Amniotic stem cell (primary cell): ENCODE measurements around the gene TRIP13.
"Not testable (repeated sequence)": the region's sequence is repeated elsewhere in the genome, so short reads cannot be mapped to it uniquely, and the experiment has no call there.

Source experiments
- DNase-seq: peaks from one replicate; lab custom pipeline; 2025; lab: John Stamatoyannopoulos, UW

TRIP13 gene, protein sequence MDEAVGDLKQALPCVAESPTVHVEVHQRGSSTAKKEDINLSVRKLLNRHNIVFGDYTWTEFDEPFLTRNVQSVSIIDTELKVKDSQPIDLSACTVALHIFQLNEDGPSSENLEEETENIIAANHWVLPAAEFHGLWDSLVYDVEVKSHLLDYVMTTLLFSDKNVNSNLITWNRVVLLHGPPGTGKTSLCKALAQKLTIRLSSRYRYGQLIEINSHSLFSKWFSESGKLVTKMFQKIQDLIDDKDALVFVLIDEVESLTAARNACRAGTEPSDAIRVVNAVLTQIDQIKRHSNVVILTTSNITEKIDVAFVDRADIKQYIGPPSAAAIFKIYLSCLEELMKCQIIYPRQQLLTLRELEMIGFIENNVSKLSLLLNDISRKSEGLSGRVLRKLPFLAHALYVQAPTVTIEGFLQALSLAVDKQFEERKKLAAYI

GRCh38 chr5:892394-893136, at the start of gene TRIP13, which contains the start of gene BRD9:
TSS of gene TRIP13 (plus strand) at chr5:892884. CDS start at chr5:892999, 115 bp downstream.
TSS of gene BRD9 (minus strand) at chr5:892801. CDS start at chr5:892657, 144 bp downstream.
- peak; percentile 53 for DNase-seq

- not testable (repeated sequence) for DNase-seq
Measured at GRCh38 chr5:843371-843770, 49.3 kb upstream of the TRIP13 start.

DNA sequence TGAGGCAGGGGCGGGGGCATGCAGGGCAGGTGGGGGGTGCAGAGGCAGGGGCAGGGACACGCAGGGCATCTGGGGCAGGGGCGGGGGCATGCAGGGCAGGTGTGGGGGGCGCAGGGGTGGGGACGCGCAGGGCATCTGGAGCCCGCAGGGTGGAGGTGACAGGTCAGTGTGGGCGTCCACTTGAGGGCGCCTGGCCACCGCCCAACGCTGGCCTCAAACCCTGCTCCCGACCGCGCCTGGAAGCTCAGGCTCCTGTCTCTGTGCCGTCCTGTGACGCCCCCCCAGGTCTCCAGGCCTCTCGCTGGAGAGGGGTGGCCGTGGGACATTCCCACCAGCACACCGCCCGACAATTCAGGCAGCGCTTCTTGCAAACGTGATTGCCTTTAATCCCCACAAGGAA, 48.8 kb upstream of the TRIP13 start:
- DNase-seq, result not testable (repeated sequence)

DNA sequence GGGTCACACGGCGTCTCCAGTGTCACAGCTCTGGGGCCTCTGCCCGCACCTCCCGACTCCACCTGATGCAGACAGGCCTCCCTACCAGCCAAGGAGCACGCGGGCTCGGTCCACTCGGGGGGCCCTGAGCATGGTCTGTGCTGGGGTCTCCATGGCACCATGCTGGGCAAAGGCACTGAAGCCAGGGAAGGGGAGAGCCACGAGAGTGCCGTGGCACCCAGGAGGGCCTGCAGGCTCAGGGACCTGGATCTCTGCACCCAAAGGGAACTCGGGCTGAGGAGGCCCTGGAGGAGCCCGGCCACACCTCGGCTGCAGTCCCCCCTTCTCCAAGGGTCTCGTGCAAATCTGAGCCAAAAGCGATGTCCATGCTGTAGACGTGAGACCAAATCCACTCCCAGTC, 48.3 kb upstream of the TRIP13 start:
- not testable (repeated sequence) for DNase-seq

GRCh38 chr5:845031-845675, 47.5 kb upstream of the TRIP13 start:
- DNase-seq, result not testable (repeated sequence)

GRCh38 chr5:845676-846601, 46.7 kb upstream of the TRIP13 start:
- DNase-seq, result not testable (repeated sequence)

DNA sequence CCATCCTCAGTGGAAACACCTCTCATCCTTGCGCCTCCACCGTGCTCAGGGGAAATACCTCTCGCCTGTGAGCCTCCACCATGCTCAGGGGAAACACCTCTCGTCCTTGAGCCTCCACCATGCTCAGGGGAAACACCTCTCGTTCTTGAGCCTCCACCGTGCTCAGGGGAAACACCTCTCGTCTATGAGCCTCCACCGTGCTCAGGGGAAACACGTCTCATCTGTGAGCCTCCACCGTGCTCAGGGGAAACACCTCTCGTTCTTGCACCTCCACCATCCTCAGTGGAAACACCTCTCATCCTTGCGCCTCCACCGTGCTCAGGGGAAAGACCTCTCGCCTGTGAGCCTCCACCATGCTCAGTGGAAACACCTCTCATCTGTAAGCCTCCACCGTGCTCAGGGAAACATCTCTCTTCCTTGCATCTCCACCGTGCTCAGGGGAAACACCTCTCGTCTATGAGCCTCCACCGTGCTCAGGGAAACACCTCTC, 46.0 kb upstream of the TRIP13 start:
- DNase-seq, result not testable (repeated sequence)

DNA sequence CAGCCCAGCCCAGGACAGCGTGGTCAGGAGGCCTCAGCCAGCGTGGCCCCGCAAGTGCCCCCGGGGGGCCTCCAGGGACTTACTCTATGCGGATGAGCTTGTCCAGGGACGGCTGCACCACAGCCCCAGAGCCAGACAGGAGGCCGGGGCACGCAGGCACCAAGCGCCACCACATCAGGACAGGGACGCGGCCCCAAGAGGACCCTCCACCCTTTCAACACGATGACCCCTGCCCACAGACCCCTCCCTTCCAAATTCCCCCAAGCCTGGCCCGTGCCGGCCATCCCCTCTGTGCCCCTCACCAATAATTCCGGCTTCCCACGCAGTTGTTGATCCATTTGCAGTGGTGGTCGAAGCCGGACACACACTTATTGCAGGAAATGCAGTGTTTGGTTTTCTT, 45.5 kb upstream of the TRIP13 start:
- not testable (repeated sequence) for DNase-seq

- DNase-seq, result not testable (repeated sequence)
Measured at GRCh38 chr5:847736-848135, 44.9 kb upstream of the TRIP13 start.

- DNase-seq, result no peak
Measured at GRCh38 chr5:848671-849111, 44.0 kb upstream of the TRIP13 start.

DNA sequence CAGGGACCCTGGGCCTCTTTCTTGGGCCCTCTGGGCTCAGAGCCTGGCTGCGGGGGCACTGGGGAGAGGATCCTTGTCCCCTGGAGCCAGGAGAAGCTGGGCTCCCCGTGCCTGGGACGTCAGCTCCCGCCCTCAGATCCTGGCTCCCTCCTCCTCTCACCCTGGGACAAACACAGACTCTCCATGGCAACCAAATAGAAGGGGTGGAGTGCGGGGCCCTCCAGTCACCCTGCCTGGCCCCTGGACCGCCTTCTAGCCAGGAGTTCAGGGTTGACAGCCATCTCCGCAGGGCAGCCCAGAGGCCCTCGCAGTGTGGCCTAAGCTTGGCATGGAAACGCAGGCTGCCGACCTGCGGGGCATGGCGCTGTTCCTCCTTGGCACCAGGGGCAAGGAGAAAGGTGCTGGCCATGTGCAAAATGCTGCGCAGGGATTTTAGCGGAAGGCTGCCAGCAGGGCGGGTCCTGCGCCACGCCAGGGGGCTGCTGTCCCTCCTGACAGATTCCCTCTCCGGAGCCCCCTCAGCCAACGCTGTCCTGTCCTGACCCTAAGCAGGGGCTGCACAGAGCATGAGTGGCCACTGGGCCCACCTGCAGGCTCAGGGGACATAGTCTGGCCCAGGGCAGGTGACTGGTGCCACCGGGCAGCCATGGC, 42.9 kb upstream of the TRIP13 start:
- DNase-seq, result no peak

GRCh38 chr5:850511-851006, 42.1 kb upstream of the TRIP13 start, which contains the start of gene ZDHHC11:
TSS of gene ZDHHC11 (minus strand) at chr5:850986. CDS start at chr5:850602, 384 bp downstream.
- no peak for DNase-seq

DNA sequence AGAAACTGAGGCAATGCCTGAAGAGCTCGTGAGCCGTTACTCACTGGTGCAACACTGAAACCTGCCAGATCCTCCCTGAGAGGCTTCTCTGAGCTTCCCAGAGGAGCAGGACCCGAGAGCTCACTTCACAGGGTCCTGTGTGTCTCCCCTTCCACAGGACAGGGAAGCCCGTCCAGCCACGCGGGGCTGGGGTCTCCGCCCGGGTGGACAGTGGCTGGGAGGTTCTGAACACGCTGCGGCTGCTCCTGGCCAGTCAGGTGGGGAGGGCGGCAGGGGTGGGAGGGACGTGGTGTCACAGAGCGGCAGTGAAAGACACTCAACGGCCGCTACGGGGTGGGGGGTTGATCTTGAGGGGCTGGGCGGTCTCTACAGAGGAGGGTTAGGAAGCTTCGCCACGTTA, 41.6 kb upstream of the TRIP13 start:
- DNase-seq, result no peak

- no peak for DNase-seq
Measured at GRCh38 chr5:851553-851952, 41.1 kb upstream of the TRIP13 start.

DNA sequence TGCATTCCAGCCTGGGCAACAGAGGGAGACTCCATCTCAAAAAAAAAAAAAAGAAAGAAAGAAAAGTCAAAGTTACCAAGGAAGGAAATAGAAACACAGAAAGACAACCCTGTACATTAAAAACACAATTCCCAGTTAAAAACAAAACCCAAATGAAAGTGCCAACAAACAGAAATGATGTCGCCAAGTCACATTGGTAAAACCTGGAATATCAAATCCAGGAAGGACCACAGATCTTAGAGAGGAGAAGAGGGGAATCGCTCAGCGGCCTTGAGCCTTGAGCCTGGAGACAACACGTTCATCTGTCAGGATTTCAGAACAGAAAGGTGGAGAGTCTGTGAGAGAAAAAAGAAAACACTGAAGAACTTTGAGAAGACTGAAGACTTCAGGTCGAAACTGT, 40.7 kb upstream of the TRIP13 start:
- no peak for DNase-seq

DNA sequence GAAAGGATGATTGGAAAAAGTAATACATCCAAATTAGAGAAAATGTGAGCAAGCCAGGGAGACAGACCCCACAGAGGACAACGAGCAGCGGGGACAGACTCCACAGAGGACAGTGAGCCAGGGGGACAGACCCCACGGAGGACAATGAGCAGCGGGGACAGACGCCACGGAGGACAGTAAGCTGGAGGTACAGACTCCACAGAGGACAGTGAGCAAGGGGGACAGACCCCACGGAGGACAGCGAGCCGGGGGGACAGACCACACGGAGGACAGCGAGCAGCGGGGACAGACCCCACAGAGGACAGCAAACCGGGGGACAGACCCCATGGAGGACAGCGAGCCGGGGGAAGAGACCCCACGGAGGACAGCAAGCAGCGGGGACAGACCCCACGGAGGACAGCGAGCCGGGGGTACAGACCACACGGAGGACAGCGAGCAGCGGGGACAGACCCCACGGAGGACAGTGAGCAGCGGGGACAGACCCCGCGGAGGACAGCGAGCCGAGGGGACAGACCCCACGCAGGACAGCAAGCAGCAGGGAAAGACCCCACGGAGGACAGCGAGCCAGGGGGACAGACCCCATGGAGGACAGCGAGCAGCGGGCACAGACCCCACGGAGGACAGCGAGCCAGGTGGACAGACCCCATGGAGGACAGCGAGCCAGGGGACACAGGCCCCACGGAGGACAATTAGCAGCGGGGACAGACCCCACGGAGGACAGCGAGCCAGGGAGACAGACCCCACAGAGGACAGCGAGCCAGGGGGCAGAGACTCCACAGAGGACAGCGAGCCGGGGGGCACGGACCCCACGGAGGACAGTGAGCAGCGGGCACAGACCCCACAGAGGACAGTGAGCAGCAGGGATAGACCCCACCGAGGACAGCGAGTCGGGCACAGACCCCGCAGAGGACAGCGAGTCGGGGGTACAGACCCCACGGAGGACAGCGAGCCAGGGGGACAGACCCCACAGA, 40.0 kb upstream of the TRIP13 start:
- DNase-seq, result no peak

DNA sequence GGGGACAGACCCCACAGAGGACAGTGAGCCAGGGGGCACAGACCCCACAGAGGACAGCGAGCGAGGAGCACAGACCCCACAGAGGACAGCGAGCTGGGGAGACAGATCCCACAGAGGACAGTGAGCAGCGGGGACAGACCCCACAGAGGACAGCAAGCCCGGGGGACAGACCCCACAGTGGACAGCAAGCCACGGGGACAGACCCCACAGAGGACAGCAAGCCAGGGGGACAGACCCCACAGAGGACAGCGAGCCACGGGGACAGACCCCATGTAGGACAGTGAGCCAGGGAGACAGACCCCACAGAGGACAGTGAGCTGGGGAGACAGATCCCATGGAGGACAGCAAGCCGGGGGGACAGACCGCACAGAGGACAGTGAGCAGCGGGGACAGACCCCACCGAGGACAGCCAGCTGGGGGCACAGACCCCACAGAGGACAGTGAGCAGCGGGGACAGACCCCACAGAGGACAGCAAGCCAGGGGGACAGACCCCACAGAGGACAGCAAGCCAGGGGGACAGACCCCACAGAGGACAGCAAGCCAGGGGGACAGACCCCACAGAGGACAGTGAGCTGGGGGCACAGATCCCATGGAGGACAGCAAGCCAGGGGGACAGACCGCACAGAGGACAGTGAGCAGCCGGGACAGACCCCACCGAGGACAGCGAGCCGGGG, 39.1 kb upstream of the TRIP13 start:
- not testable (repeated sequence) for DNase-seq

GRCh38 chr5:854217-854616, 38.5 kb upstream of the TRIP13 start:
- DNase-seq, result no peak
